ENCODE measurements around the gene SLC39A10. TPM values are rescaled to one million over a fixed set of nuclear protein-coding genes. Genes with fewer than 3 reads are reported as not detected.

Gene SLC39A10
- total and polyA plus RNA-seq, 9 of the 15 experiments (the other 6 are each of a cell fraction or from before 2014, with no cell fraction given) = 12.5 to 40.1 (median 23.1) TPM

GRCh38 chr2:195656859-195657633 lies at the start of gene SLC39A10 (continued):
- TF ChIP-seq, protein P1, sequence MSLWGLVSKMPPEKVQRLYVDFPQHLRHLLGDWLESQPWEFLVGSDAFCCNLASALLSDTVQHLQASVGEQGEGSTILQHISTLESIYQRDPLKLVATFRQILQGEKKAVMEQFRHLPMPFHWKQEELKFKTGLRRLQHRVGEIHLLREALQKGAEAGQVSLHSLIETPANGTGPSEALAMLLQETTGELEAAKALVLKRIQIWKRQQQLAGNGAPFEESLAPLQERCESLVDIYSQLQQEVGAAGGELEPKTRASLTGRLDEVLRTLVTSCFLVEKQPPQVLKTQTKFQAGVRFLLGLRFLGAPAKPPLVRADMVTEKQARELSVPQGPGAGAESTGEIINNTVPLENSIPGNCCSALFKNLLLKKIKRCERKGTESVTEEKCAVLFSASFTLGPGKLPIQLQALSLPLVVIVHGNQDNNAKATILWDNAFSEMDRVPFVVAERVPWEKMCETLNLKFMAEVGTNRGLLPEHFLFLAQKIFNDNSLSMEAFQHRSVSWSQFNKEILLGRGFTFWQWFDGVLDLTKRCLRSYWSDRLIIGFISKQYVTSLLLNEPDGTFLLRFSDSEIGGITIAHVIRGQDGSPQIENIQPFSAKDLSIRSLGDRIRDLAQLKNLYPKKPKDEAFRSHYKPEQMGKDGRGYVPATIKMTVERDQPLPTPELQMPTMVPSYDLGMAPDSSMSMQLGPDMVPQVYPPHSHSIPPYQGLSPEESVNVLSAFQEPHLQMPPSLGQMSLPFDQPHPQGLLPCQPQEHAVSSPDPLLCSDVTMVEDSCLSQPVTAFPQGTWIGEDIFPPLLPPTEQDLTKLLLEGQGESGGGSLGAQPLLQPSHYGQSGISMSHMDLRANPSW (CRISPR knock-in tag; IDR thresholded peaks at IDR 0.05) = no peak
- TF ChIP-seq PTTG1 (tag; IDR thresholded peaks at IDR 0.05; ENCODE audit: low read depth) = no peak
- TF ChIP-seq PML (IDR thresholded peaks at IDR 0.05; ENCODE audit: low read length) = peak; percentile 59; the same call in 1 of the 2 replicates
- TF ChIP-seq ZNF586 (CRISPR knock-in tag; conservative IDR thresholded peaks at IDR 0.05) = 0 out of 2 replicates have a peak, but pooled peaks have one; percentile 43
- peak in 2 of 3 experiments; percentile 11 to 29; a peak in 2 of 6 replicates for TF ChIP-seq CTCF (IDR thresholded peaks at IDR 0.05 in 2 of 3, conservative IDR thresholded peaks at IDR 0.05 in 1 of 3; ENCODE audit: insufficient read depth in 2 of 3, low read depth in 1 of 3, low read length in 3 of 3)
- TF ChIP-seq TAF9B (IDR thresholded peaks at IDR 0.05; ENCODE audit: partially characterized antibody) = peak; percentile 53
- TF ChIP-seq TBL1XR1 (IDR thresholded peaks at IDR 0.05; ENCODE audit: low read length in 2 of 2) = 0 out of 4 replicates have a peak, but pooled peaks of 1 of the 2 experiments have one; percentile 72
- peak; percentile 100 for TF ChIP-seq HDAC3 (IDR thresholded peaks at IDR 0.05; ENCODE audit: borderline replicate concordance, partially characterized antibody)
- 0 out of 2 replicates have a peak, but pooled peaks have one; percentile 15 for TF ChIP-seq RNF2 (IDR thresholded peaks at IDR 0.05)
- peak; percentile 44 for TF ChIP-seq ZFX (CRISPR knock-in tag; IDR thresholded peaks at IDR 0.05)

Data from K562 (cell line).